Urinary bladder (tissue), 4 donors: ENCODE measurements around the gene RAB14. TPM values are rescaled to one million over a fixed set of nuclear protein-coding genes. Genes with fewer than 3 reads are reported as not detected.

Experiments
- DNase-seq: peaks from one replicate; pipeline ENCODE4 v3.0.0-alpha.2; 2015; ENCODE audit errors: extremely low spot score
- H3K27ac ChIP-seq: one replicate; pipeline ENCODE4 v1.5.1; 2013; ENCODE audit warnings: low read depth, mild to moderate bottlenecking, moderate library complexity
- H3K36me3 ChIP-seq: one replicate; pipeline ENCODE4 v1.6.1; 2013; ENCODE audit warnings: mild to moderate bottlenecking, moderate library complexity; ENCODE audit not compliant: insufficient read depth
- H3K4me1 ChIP-seq: one replicate; pipeline ENCODE4 v1.6.1; 2013; ENCODE audit warnings: mild to moderate bottlenecking, moderate library complexity; ENCODE audit not compliant: insufficient read depth
- H3K4me3 ChIP-seq: one replicate; pipeline ENCODE4 v1.5.1; 2013; ENCODE audit warnings: low read depth, low read length
- WGBS: extraction: QIAGEN DNeasy Blood & Tissue Kit; methylation state at CpG from one replicate; pipeline ENCODE4 v1.1.7; 2013; 5-methylcytosine and 5-hydroxymethylcytosine counted together
- polyA plus RNA-seq: library from polyadenylated mRNA; stranded (reverse); fragments of 200-250 nt; gene quantifications from one replicate; pipeline ENCODE4 v1.2.3, GENCODE V29; 2013
- total RNA-seq: library from RNA; depleted of rRNA; stranded (reverse); fragments of >200 nt; gene quantifications from one replicate; pipeline ENCODE4 v1.2.3, GENCODE V29; 2014
- donor health status: healthy with polysubstance abuse.
- donor health status: healthy.

Gene RAB14
- total and polyA plus RNA-seq, 2 donors, result 37.0 to 57.4 TPM

- H3K36me3 ChIP-seq, result no peaks in the 10 kb centered on the region
- DNase-seq, result peak; percentile 51
- 21% methylated on average over 9 of the region's 9 CpGs for WGBS
- no peaks in the 10 kb centered on the region for H3K4me1 ChIP-seq
- H3K27ac ChIP-seq, result no peak overlapping the region
- no peak overlapping the region for H3K4me3 ChIP-seq
Measured at GRCh38 chr9:121213136-121213806, 11.6 kb upstream of the RAB14 start.

GRCh38 chr9:121210536-121210935, 8.9 kb upstream of the RAB14 start:
- DNase-seq, result no peak
- Histone ChIP-seq H3K4me3 (no peak overlapping the region), H3K36me3 (no peaks in the 10 kb centered on the region), H3K4me1 (no peaks in the 10 kb centered on the region), H3K27ac (no peak overlapping the region)
- 90% methylated on average over 5 of the region's 5 CpGs for WGBS

- H3K36me3 ChIP-seq, result no peaks in the 10 kb centered on the region
- 82% methylated on average over 2 of the region's 2 CpGs for WGBS
- H3K4me1 ChIP-seq, result no peaks in the 10 kb centered on the region
- DNase-seq, result no peak
- no peak overlapping the region for H3K4me3 ChIP-seq
- no peak overlapping the region for H3K27ac ChIP-seq
Measured at GRCh38 chr9:121207371-121207940, 5.8 kb upstream of the RAB14 start.

- DNase-seq, result no peak
- Histone ChIP-seq H3K27ac (no peak overlapping the region), H3K4me3 (no peak overlapping the region), H3K4me1 (no peaks in the 10 kb centered on the region), H3K36me3 (no peaks in the 10 kb centered on the region)
- WGBS, result 52% methylated on average over 8 of the region's 8 CpGs
Measured at GRCh38 chr9:121206516-121207370, 5.1 kb upstream of the RAB14 start.

- H3K27ac ChIP-seq, result no peak overlapping the region
- H3K4me1 ChIP-seq, result no peaks in the 10 kb centered on the region
- DNase-seq, result no peak
- no peaks in the 10 kb centered on the region for H3K36me3 ChIP-seq
- H3K4me3 ChIP-seq, result no peak overlapping the region
Measured at GRCh38 chr9:121204611-121205010, 2.9 kb upstream of the RAB14 start.

- WGBS, result 70% methylated on average over 2 of the region's 2 CpGs
- Histone ChIP-seq H3K4me1 (no peaks in the 10 kb centered on the region), H3K4me3 (no peak overlapping the region), H3K36me3 (no peaks in the 10 kb centered on the region), H3K27ac (no peak overlapping the region)
- DNase-seq, result no peak
Measured at GRCh38 chr9:121204121-121204520, 2.5 kb upstream of the RAB14 start.

GRCh38 chr9:121201045-121201737, 478 bp downstream of the RAB14 start:
- H3K36me3 ChIP-seq, result no peaks in the 10 kb centered on the region
- H3K4me1 ChIP-seq, result no peaks in the 10 kb centered on the region
- peak overlapping the region; percentile 89 for H3K27ac ChIP-seq
- under 1% methylated on average over 81 of the region's 81 CpGs for WGBS
- peak overlapping the region; percentile 92 for H3K4me3 ChIP-seq
- DNase-seq, result no peak

GRCh38 chr9:121200356-121200755, 1.3 kb downstream of the RAB14 start:
- Histone ChIP-seq H3K27ac (no peak overlapping the region), H3K4me3 (peak overlapping the region; percentile 92), H3K36me3 (no peaks in the 10 kb centered on the region), H3K4me1 (no peaks in the 10 kb centered on the region)
- 21% methylated on average over 4 of the region's 4 CpGs for WGBS
- no peak for DNase-seq

- no peaks in the 10 kb centered on the region for H3K36me3 ChIP-seq
- peak overlapping the region; percentile 38 for H3K27ac ChIP-seq
- WGBS, result 25% methylated on average over 2 of the region's 2 CpGs
- no peaks in the 10 kb centered on the region for H3K4me1 ChIP-seq
- H3K4me3 ChIP-seq, result peak overlapping the region; percentile 92
- DNase-seq, result no peak
Measured at GRCh38 chr9:121199921-121200320, 1.7 kb downstream of the RAB14 start.

- no peak overlapping the region for H3K4me3 ChIP-seq
- H3K27ac ChIP-seq, result no peak overlapping the region
- 27% methylated on average over 4 of the region's 4 CpGs for WGBS
- H3K4me1 ChIP-seq, result no peaks in the 10 kb centered on the region
- no peak for DNase-seq
- no peaks in the 10 kb centered on the region for H3K36me3 ChIP-seq
Measured at GRCh38 chr9:121198512-121199042, 3.1 kb downstream of the RAB14 start.

GRCh38 chr9:121197132-121197531, 4.5 kb downstream of the RAB14 start:
- no peak overlapping the region for H3K4me3 ChIP-seq
- no peaks in the 10 kb centered on the region for H3K36me3 ChIP-seq
- DNase-seq, result no peak
- no peak overlapping the region for H3K27ac ChIP-seq
- WGBS, result 95% methylated on average over 1 of the region's 1 CpG
- no peaks in the 10 kb centered on the region for H3K4me1 ChIP-seq

- Histone ChIP-seq H3K4me3 (no peak overlapping the region), H3K4me1 (no peaks in the 10 kb centered on the region), H3K36me3 (no peaks in the 10 kb centered on the region), H3K27ac (no peak overlapping the region)
- DNase-seq, result no peak
- WGBS, result 57% methylated on average over 4 of the region's 4 CpGs
Measured at GRCh38 chr9:121196389-121196788, 5.3 kb downstream of the RAB14 start.

- no peak overlapping the region for H3K27ac ChIP-seq
- DNase-seq, result no peak
- no peak overlapping the region for H3K4me3 ChIP-seq
- WGBS, result 25% methylated on average over 1 of the region's 1 CpG
- H3K36me3 ChIP-seq, result no peaks in the 10 kb centered on the region
- H3K4me1 ChIP-seq, result no peaks in the 10 kb centered on the region
Measured at GRCh38 chr9:121194730-121195129, 6.9 kb downstream of the RAB14 start.
